ENCODE results near the gene LRRN2. TPM values are rescaled to one million over a fixed set of nuclear protein-coding genes. Genes with fewer than 3 reads are reported as not detected.

Gene LRRN2
- total RNA-seq, 1 experiment from 2014 or later: 5.3 TPM

DNA sequence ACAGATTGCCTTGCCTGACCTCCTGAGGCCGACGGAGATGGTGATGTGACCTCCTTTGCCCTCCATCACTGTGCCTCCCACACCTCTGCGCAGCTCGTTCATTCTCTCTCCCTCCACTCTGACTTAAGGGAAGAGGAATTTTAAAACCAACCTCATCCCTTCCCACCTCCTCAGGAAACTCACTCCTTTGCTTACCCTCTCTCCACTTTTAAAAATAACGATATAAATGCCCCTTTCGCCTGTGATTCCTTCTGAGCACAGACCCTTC lies 21.2 kb downstream of the LRRN2 start (continued):
- TF ChIP-seq, protein P1, sequence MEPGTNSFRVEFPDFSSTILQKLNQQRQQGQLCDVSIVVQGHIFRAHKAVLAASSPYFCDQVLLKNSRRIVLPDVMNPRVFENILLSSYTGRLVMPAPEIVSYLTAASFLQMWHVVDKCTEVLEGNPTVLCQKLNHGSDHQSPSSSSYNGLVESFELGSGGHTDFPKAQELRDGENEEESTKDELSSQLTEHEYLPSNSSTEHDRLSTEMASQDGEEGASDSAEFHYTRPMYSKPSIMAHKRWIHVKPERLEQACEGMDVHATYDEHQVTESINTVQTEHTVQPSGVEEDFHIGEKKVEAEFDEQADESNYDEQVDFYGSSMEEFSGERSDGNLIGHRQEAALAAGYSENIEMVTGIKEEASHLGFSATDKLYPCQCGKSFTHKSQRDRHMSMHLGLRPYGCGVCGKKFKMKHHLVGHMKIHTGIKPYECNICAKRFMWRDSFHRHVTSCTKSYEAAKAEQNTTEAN (CRISPR knock-in tag; IDR thresholded peaks at IDR 0.05): no peak
- TF ChIP-seq MYBL2 (CRISPR knock-in tag; IDR thresholded peaks at IDR 0.05) (no peak), ZSCAN18 (CRISPR knock-in tag; IDR thresholded peaks at IDR 0.05) (no peak), ATF6 (CRISPR knock-in tag; IDR thresholded peaks at IDR 0.05) (no peak), SMAD4 (CRISPR knock-in tag; IDR thresholded peaks at IDR 0.05) (no peak), HMGA2 (CRISPR knock-in tag; IDR thresholded peaks at IDR 0.05) (no peak), MXD4 (CRISPR knock-in tag; IDR thresholded peaks at IDR 0.05; ENCODE audit: borderline replicate concordance) (no peak), NFATC4 (CRISPR knock-in tag; IDR thresholded peaks at IDR 0.05) (no peak)
- TF ChIP-seq, protein P2, sequence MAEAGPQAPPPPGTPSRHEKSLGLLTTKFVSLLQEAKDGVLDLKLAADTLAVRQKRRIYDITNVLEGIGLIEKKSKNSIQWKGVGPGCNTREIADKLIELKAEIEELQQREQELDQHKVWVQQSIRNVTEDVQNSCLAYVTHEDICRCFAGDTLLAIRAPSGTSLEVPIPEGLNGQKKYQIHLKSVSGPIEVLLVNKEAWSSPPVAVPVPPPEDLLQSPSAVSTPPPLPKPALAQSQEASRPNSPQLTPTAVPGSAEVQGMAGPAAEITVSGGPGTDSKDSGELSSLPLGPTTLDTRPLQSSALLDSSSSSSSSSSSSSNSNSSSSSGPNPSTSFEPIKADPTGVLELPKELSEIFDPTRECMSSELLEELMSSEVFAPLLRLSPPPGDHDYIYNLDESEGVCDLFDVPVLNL (CRISPR knock-in tag; IDR thresholded peaks at IDR 0.05; ENCODE audit: borderline replicate concordance, low read depth): no peak
- TF ChIP-seq, protein P3, sequence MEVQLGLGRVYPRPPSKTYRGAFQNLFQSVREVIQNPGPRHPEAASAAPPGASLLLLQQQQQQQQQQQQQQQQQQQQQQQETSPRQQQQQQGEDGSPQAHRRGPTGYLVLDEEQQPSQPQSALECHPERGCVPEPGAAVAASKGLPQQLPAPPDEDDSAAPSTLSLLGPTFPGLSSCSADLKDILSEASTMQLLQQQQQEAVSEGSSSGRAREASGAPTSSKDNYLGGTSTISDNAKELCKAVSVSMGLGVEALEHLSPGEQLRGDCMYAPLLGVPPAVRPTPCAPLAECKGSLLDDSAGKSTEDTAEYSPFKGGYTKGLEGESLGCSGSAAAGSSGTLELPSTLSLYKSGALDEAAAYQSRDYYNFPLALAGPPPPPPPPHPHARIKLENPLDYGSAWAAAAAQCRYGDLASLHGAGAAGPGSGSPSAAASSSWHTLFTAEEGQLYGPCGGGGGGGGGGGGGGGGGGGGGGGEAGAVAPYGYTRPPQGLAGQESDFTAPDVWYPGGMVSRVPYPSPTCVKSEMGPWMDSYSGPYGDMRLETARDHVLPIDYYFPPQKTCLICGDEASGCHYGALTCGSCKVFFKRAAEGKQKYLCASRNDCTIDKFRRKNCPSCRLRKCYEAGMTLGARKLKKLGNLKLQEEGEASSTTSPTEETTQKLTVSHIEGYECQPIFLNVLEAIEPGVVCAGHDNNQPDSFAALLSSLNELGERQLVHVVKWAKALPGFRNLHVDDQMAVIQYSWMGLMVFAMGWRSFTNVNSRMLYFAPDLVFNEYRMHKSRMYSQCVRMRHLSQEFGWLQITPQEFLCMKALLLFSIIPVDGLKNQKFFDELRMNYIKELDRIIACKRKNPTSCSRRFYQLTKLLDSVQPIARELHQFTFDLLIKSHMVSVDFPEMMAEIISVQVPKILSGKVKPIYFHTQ (CRISPR knock-in tag; IDR thresholded peaks at IDR 0.05): no peak
- TF ChIP-seq, protein P4, sequence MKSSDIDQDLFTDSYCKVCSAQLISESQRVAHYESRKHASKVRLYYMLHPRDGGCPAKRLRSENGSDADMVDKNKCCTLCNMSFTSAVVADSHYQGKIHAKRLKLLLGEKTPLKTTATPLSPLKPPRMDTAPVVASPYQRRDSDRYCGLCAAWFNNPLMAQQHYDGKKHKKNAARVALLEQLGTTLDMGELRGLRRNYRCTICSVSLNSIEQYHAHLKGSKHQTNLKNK (CRISPR knock-in tag; IDR thresholded peaks at IDR 0.05): no peak

- no peak for ATAC-seq
- CTCF ChIA-PET: interaction anchor here (0.6 to 2.4 kb wide), 4 partner anchors 12 to 480 kb away, joined by 3 to 6 read pairs (median 4); no protein-coding TSS in a partner anchor
- no peak overlapping the region for H3K4me3 Mint-ChIP-seq
- H3K36me3 Mint-ChIP-seq: no peaks in the 10 kb centered on the region
- no peaks in the 10 kb centered on the region; the same call in 1 of the 2 replicates for H3K27me3 Mint-ChIP-seq (ENCODE audit: low read depth)
- H3K9me3 Mint-ChIP-seq: no peaks in the 10 kb centered on the region
- H3K4me1 Mint-ChIP-seq: peaks cover 12% of the 10 kb centered on the region; the same call in 1 of the 2 replicates
- no peak overlapping the region for H3K27ac Mint-ChIP-seq
- POLR2A ChIA-PET: no interaction called here
- no peak for DNase-seq (ENCODE audit: low spot score)
- TF ChIP-seq, protein P5, sequence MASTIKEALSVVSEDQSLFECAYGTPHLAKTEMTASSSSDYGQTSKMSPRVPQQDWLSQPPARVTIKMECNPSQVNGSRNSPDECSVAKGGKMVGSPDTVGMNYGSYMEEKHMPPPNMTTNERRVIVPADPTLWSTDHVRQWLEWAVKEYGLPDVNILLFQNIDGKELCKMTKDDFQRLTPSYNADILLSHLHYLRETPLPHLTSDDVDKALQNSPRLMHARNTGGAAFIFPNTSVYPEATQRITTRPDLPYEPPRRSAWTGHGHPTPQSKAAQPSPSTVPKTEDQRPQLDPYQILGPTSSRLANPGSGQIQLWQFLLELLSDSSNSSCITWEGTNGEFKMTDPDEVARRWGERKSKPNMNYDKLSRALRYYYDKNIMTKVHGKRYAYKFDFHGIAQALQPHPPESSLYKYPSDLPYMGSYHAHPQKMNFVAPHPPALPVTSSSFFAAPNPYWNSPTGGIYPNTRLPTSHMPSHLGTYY (CRISPR knock-in tag; IDR thresholded peaks at IDR 0.05): no peak
- TF ChIP-seq ATF6 (CRISPR knock-in tag; IDR thresholded peaks at IDR 0.05) (no peak), ZNF232 (CRISPR knock-in tag; IDR thresholded peaks at IDR 0.05) (no peak), ZSCAN18 (CRISPR knock-in tag; IDR thresholded peaks at IDR 0.05) (no peak), EMX1 (CRISPR knock-in tag; IDR thresholded peaks at IDR 0.05) (no peak), RORB (CRISPR knock-in tag; IDR thresholded peaks at IDR 0.05) (no peak), NR3C1 (CRISPR knock-in tag; conservative IDR thresholded peaks at IDR 0.05; ENCODE audit: low read depth) (no peak), HMGA2 (CRISPR knock-in tag; IDR thresholded peaks at IDR 0.05) (no peak), TEAD4 (CRISPR knock-in tag; IDR thresholded peaks at IDR 0.05) (no peak)
- TF ChIP-seq, protein P6, sequence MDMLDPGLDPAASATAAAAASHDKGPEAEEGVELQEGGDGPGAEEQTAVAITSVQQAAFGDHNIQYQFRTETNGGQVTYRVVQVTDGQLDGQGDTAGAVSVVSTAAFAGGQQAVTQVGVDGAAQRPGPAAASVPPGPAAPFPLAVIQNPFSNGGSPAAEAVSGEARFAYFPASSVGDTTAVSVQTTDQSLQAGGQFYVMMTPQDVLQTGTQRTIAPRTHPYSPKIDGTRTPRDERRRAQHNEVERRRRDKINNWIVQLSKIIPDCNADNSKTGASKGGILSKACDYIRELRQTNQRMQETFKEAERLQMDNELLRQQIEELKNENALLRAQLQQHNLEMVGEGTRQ (CRISPR knock-in tag; IDR thresholded peaks at IDR 0.05): no peak
- TF ChIP-seq, protein P7, sequence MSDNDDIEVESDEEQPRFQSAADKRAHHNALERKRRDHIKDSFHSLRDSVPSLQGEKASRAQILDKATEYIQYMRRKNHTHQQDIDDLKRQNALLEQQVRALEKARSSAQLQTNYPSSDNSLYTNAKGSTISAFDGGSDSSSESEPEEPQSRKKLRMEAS (CRISPR knock-in tag; IDR thresholded peaks at IDR 0.05): no peak
Observed at GRCh38 chr1:204663644-204664383, 21.7 kb downstream of the LRRN2 start.

All from WTC11 (cell line).